Immature natural killer cell (primary cell): ENCODE measurements around the gene TENM3. TPM values are rescaled to one million over a fixed set of nuclear protein-coding genes. Genes with fewer than 3 reads are reported as not detected.
"Not testable (repeated sequence)": the region's sequence is repeated elsewhere in the genome, so short reads cannot be mapped to it uniquely, and the experiment has no call there.

Experiments used
- DNase-seq, 3 donors: peaks; one replicate each; pipeline ENCODE4 v3.0.0; 2022; ENCODE audit warnings: mixed read lengths in 1 of 3
- H3K27ac Mint-ChIP-seq, 6 donors: one replicate each; pipeline ENCODE4 v1.8.0; 2020; ENCODE audit warnings: mixed read lengths in 6 of 6, mild to moderate bottlenecking in 5 of 6, inconsistent platforms in 4 of 6, moderate library complexity in 3 of 6
- H3K27me3 Mint-ChIP-seq, 3 donors: one replicate each; pipeline ENCODE4 v1.8.0; 2020 to 2021; ENCODE audit warnings: low read depth in 3 of 3, mild to moderate bottlenecking in 3 of 3, mixed read lengths in 3 of 3, moderate library complexity in 3 of 3, inconsistent platforms in 1 of 3
- H3K36me3 Mint-ChIP-seq, 3 donors: one replicate each; pipeline ENCODE4 v1.8.0; 2020; ENCODE audit warnings: mixed read lengths in 3 of 3, inconsistent platforms in 2 of 3, mild to moderate bottlenecking in 2 of 3
- H3K4me1 Mint-ChIP-seq, 2 donors: one replicate each; pipeline ENCODE4 v1.8.0; 2020; ENCODE audit warnings: inconsistent platforms in 2 of 2, mild to moderate bottlenecking in 2 of 2, mixed read lengths in 2 of 2, moderate library complexity in 1 of 2
- H3K4me3 Mint-ChIP-seq, 5 donors: one replicate each; pipeline ENCODE4 v1.8.0; 2020; ENCODE audit warnings: mild to moderate bottlenecking in 5 of 5, mixed read lengths in 5 of 5, inconsistent platforms in 3 of 5, moderate library complexity in 3 of 5
- H3K9me3 Mint-ChIP-seq, 6 donors: one replicate each; pipeline ENCODE4 v1.8.0; 2020; ENCODE audit warnings: mild to moderate bottlenecking in 6 of 6, mixed read lengths in 6 of 6, inconsistent platforms in 4 of 6, moderate library complexity in 3 of 6
- polyA plus RNA-seq, 3 donors: library from polyadenylated mRNA; unstranded; fragments of 300-500 nt; fragmentation: Illumina TruSeq; gene quantifications; one replicate each; pipeline ENCODE4 v1.2.3, GENCODE V29; 2021

Gene TENM3
- polyA plus RNA-seq, 3 donors from 2014 or later = not detected

DNA sequence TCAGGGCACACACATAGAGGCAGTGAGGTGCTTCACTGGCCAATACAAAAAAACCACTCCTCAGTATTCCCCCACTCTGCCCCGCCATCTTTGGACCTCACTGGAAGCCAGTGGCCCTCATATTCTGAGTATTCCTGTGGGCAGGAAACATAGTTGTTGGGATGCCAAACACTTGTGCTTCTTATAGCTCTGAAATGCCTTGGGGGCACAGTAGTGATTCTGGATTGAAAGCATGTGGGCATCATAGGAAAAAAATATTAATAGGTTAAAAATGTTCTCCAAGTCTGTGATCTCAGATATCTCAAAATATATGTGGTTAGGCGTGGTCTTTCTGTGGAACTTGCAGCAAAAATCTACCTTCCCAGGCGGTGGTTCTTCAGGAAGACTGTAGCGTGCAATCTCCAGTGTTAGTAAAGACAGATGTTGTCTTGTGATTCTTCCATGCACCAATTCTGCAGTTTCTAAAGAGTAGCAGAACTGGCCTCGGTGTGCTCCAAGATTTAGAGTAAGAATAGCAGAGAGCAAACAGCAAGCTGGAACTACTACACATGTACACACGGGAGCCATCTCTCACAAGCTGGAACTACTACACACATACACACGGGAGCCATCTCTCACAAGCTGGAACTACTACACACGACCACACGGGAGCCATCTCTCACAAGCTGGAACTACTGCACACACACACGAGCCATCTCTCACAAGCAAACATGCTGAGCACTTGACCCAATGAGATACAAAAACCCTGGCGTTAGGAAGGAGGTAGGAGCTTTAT lies 8.0 kb upstream of the TENM3 start:
- Mint-ChIP-seq H3K4me3 (no peak overlapping the region), H3K27ac (no peak overlapping the region), H3K4me1 (no peaks in the 10 kb centered on the region), H3K27me3 (peaks cover 0 to 4% (median 2%) of the 10 kb centered on the region in 3 donors), H3K9me3 (peaks cover 0 to 6% (median 0%) of the 10 kb centered on the region in 6 donors), H3K36me3 (no peaks in the 10 kb centered on the region)
- DNase-seq = no peak

DNA sequence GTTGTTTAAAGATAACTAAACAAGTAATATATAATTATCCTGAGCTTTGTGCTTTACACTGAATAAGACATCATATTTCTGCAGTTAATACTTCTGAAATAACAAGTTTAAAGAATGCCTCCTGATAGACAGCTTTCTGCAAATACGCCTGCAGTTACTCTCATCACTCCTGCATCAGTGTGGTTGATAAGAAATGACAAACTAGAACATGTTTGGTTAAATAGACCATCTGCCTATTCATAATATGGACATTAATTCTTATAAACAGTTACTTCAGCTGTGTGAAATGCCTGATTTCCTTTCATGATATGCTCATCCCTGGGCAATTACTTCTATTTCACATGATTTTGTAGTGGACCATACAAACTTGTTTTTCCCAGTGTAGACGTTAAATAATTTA lies 7.0 kb upstream of the TENM3 start:
- Mint-ChIP-seq H3K9me3 (peaks cover 0 to 6% (median 0%) of the 10 kb centered on the region in 6 donors), H3K27ac (no peak overlapping the region), H3K4me1 (no peaks in the 10 kb centered on the region), H3K27me3 (peaks cover 0 to 4% (median 1%) of the 10 kb centered on the region in 3 donors), H3K36me3 (no peaks in the 10 kb centered on the region), H3K4me3 (no peak overlapping the region)
- DNase-seq = no peak

DNA sequence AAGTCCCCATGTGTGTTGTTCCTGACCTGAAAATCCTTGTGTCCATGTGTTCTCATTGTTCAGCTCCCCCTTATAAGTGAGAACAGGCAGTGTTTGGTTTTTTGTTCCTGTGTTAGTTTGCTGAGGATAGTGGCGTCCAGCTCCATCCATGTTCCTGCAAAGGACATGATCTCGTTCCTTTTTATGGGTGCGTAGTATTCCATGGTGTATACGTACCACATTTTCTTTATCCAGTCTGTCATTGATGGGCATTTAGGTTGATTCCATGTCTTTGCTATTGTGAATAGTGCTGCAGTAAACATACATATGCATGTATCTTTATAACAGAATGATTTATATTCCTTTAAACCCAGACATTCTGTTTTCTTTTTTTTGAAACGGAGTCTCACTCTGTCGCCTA lies 6.2 kb upstream of the TENM3 start:
- not testable (repeated sequence) for H3K27ac Mint-ChIP-seq, H3K36me3 Mint-ChIP-seq, DNase-seq, H3K9me3 Mint-ChIP-seq, H3K4me1 Mint-ChIP-seq, H3K4me3 Mint-ChIP-seq, H3K27me3 Mint-ChIP-seq

DNA sequence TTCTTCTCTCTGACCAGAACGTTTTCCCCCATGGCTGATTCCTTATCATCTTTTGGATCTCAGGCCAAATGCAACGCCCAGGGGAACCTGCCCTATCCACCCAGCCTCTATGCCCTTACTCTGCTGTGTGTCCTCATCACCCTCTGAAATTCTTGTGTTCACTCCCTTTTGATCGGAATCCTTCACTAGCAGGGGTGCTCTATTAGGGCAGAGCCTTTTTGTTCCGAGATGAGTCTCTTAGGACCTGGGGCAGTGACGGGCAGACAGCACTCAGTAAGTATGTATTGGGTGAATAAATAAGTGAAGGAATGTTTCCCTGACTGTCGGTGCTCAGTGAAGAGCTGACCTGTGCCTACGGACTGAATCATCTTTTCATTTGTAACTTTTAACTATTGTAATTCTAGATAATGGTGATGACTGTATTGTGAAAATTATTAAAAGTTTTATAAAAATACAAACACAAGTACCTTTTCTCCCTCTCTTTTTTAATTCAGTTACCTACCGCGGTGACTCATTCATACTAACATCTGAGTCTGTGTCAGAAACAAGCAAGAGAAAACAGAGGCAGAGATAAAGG lies 4.8 kb upstream of the TENM3 start:
- DNase-seq = no peak
- peaks cover 0 to 3% (median 0%) of the 10 kb centered on the region in 3 donors for H3K36me3 Mint-ChIP-seq
- peaks cover 0 to 5% (median 2%) of the 10 kb centered on the region in 3 donors for H3K27me3 Mint-ChIP-seq
- H3K4me1 Mint-ChIP-seq = no peaks in the 10 kb centered on the region
- H3K27ac Mint-ChIP-seq = no peak overlapping the region
- H3K4me3 Mint-ChIP-seq = no peak overlapping the region
- peaks cover 1 to 14% (median 5%) of the 10 kb centered on the region in 6 donors for H3K9me3 Mint-ChIP-seq

DNA sequence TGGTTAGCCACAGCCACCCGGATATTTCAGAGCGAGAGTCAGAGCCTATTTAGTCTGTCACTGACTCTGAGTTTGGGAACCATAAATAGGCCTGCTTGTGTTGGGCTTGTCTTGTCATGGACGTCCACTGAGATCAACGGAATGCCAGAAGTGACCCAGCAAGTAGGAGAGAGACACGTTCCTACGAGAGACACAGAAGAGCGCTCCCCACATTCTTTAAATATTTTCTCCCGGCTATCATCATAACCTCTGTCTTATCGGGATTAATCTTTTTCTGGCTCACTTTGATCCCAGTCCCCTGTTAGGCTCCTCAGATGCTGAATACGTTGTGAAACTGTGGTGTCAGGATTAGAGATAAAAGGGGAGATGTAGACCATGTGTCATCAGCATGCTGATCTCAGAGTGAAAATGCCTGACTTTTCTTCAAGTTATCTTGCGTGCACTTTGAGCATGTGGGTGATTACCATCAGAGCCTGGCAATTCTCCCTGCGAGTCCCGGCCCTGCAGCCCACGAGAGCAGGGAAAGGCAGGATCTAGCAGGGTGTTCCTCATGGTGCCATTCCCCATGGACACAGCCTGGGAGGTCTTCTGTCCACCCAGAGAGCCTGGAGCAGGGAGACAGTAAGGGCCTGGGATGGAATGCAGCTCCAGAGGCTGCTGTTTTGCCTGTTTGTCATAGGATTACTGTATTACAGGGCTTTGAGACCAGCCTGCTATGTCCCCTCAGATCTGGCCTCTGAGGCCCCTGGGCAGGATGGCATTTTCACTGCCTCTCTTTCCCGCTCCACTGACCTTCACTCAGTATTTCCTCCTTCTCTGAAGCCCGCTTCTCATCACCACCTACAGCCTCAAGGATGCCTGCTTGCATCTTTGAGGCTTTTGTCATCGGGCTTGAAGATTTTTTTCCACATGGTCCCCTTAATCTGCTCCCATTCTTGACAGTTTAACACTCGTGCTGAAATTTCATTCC lies 2.8 kb upstream of the TENM3 start:
- H3K36me3 Mint-ChIP-seq = peaks cover 0 to 3% (median 0%) of the 10 kb centered on the region in 3 donors
- H3K27me3 Mint-ChIP-seq = peaks cover 0 to 5% (median 2%) of the 10 kb centered on the region in 3 donors
- no peak overlapping the region for H3K27ac Mint-ChIP-seq
- H3K4me3 Mint-ChIP-seq = no peak overlapping the region
- peaks cover 4 to 26% (median 7%) of the 10 kb centered on the region in 6 donors for H3K9me3 Mint-ChIP-seq
- DNase-seq = no peak
- H3K4me1 Mint-ChIP-seq = no peaks in the 10 kb centered on the region

DNA sequence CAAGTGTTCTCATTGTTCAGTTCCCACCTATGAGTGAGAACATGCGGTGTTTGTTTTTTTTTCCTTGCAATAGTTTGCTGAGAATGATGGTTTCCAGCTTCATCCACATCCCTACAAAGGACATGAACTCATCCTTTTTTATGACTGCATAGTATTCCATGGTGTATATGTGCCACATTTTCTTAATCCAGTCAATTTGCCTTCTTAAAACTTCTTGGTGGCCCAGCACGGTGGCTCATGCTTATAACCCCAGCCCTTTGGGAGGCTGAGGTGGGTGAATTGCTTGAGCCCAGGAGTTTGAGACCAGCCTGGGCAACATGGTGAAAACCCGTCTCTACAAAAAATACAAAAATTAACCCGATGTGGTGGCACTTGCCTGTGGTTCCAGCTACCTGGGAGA lies 942 bp upstream of the TENM3 start:
- not testable (repeated sequence) for DNase-seq, H3K27ac Mint-ChIP-seq, H3K4me3 Mint-ChIP-seq, H3K4me1 Mint-ChIP-seq, H3K36me3 Mint-ChIP-seq, H3K27me3 Mint-ChIP-seq
- H3K9me3 Mint-ChIP-seq = peaks cover 4 to 25% (median 12%) of the 10 kb centered on the region in 6 donors

DNA sequence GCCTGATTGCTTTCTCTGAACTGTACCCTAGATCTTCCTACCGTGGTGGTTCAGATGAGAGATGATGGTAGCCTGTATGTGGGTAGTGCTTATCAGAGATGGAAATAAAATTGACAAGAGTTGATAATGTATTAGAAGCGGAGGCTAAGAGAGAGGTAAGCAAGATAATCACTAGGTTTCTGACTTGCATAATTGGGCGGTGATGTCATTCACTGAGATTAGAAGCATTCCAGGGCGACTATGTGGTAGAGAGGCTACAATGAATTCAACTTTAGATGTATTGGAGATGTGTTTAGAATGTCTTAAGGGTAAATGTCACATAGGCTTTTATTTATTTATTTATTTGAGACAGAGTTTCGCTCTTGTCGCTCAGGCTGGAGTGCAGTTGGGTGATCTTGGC lies 415 bp upstream of the TENM3 start:
- Mint-ChIP-seq H3K9me3 (peaks cover 4 to 27% (median 12%) of the 10 kb centered on the region in 6 donors), H3K4me3 (no peak overlapping the region), H3K36me3 (peaks cover 0 to 8% (median 0%) of the 10 kb centered on the region in 3 donors), H3K27me3 (peaks cover 0 to 6% (median 2%) of the 10 kb centered on the region in 3 donors), H3K4me1 (no peaks in the 10 kb centered on the region), H3K27ac (no peak overlapping the region)
- no peak for DNase-seq

DNA sequence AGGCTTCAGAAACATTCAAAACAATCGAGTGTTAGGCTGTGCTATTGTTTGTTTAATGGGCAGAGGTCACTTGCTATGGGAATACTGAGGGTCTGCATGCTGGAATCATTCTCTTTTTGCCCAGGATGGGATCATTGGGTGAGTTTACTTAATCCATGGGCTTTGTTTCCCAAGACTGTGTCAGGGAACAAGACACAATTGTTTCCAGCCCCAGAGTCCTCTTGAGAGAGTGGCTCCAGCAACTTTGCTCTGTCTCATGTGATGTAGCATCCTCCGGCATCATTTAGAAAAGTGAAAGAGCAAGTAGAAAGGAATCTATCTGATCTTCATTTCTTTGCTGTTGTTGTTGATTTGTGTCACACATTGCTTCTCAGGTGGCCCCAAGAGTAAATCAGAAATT lies 1.8 kb downstream of the TENM3 start:
- H3K4me3 Mint-ChIP-seq = no peak overlapping the region
- no peaks in the 10 kb centered on the region for H3K4me1 Mint-ChIP-seq
- no peak for DNase-seq
- H3K9me3 Mint-ChIP-seq = peaks cover 1 to 30% (median 12%) of the 10 kb centered on the region in 6 donors
- peaks cover 0 to 6% (median 1%) of the 10 kb centered on the region in 3 donors for H3K27me3 Mint-ChIP-seq
- peaks cover 0 to 8% (median 0%) of the 10 kb centered on the region in 3 donors for H3K36me3 Mint-ChIP-seq
- H3K27ac Mint-ChIP-seq = no peak overlapping the region

DNA sequence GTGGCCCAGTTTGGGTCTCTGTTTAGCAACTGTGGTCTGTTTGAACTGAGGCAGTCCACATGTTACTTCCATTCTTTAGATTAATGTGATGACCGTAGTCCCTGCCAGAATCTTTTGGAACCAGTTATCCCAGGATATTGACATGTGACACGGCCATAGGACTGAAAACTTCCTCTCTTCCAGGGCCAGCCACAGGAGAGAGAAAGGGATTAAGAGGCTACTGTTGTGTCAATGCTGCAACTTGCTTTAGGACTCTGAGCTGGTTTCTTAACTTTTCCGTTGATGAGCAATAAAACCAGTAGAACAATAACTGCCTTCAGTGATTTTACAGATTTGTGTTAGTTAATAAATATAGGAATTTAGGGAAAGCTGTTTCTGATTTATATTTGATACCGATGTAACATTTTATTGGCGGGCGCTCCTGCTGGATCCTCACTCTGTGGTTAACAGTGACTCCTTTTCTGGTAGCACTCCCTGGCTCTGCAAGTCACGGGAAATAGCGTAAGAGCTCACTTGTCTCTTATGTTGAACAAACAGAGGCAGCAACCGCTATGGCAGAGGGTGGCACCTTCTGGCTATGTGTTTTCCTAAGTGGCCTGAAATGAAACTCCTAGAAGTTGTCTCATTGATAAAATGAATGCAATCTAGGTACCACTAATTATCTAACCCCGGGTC lies 2.5 kb downstream of the TENM3 start:
- H3K27me3 Mint-ChIP-seq = peaks cover 0 to 6% (median 0%) of the 10 kb centered on the region in 3 donors
- peaks cover 0 to 30% (median 12%) of the 10 kb centered on the region in 6 donors for H3K9me3 Mint-ChIP-seq
- no peaks in the 10 kb centered on the region for H3K4me1 Mint-ChIP-seq
- DNase-seq = no peak
- no peak overlapping the region for H3K4me3 Mint-ChIP-seq
- no peak overlapping the region for H3K27ac Mint-ChIP-seq
- peaks cover 0 to 8% (median 0%) of the 10 kb centered on the region in 3 donors for H3K36me3 Mint-ChIP-seq

DNA sequence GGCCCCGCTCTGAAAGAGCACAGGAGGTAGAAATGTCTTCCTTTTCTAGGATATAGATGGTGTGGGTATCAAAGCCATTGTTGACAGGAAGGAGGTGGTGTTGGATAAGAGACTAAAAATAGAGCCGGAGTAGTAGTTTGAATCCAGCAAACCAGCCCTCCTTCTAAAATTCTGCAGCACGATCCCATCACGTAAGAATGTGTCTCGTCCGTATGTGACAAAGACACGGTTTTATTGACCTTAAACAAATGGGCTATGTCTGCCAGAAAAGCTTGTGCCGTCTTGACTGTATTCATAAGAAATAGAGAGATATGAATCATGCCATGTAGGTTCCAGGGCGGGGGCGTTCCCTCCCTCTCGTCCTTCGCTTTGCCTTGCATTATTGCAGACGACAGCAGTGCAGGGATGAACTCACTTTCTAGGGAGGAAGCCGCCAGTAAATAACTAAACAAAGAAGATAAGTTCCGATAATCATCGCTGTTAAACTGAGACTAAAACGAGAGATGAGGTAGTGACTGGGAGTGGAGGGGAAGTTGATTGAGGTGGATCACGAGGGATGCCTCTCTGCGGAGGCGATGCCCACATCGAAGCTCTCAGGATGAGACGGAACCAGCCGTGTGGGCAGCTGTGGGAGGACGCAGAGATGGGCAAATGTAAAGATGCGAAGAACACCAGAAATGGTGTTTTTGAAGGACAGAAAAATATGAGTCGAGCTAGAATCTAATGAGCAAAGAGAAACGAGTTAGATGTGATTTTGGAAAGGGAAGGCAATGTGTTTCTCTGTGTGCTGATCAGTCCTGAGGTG lies 3.4 kb downstream of the TENM3 start:
- Mint-ChIP-seq H3K4me1 (no peaks in the 10 kb centered on the region), H3K4me3 (no peak overlapping the region), H3K36me3 (peaks cover 0 to 8% (median 0%) of the 10 kb centered on the region in 3 donors), H3K27me3 (peaks cover 0 to 5% (median 0%) of the 10 kb centered on the region in 3 donors), H3K9me3 (peaks cover 0 to 30% (median 12%) of the 10 kb centered on the region in 6 donors), H3K27ac (no peak overlapping the region)
- DNase-seq = no peak

DNA sequence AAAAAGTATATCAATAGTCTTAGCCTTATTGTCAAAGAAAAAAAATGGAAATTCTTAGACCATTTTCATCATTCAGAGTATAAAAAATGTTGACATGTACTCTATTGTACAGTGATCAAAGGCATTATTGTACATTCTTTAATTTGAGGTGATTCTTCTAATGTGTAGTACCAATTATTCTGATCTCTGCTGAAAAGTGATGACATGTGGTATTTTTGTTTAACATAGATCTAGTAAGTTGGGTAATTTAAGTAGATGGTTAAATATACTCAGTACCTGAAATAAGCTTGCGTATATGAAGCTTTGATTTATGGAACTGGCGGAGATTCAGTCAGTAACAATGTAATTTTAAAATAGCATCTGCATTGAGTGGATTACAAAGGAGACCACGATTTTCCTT lies 5.1 kb downstream of the TENM3 start:
- Mint-ChIP-seq H3K27ac (no peak overlapping the region), H3K36me3 (peaks cover 0 to 5% (median 0%) of the 10 kb centered on the region in 3 donors), H3K4me3 (no peak overlapping the region), H3K27me3 (peaks cover 0 to 1% (median 0%) of the 10 kb centered on the region in 3 donors), H3K9me3 (peaks cover 0 to 23% (median 9%) of the 10 kb centered on the region in 6 donors), H3K4me1 (no peaks in the 10 kb centered on the region)
- no peak for DNase-seq

DNA sequence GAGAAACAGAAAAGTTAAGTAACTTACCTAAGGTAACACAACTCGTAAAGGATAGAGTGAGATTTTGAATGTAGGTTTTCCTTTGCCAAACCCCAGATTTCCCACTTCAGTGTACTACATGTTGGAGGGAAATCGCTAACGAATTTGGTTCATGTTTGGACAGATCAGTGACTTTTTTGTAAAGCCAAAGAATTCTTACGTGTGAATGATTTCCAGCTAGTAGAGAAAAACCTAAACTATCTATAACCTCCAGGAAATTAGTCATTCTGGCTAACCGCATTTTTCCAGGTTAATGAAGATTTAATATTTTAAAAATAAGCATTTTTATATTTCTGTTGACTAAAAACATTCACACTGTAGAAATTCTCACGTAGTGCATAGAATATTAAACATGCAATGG lies 7.2 kb downstream of the TENM3 start:
- Mint-ChIP-seq H3K4me3 (no peak overlapping the region), H3K36me3 (peaks cover 0 to 5% (median 0%) of the 10 kb centered on the region in 3 donors), H3K27ac (no peak overlapping the region), H3K9me3 (peaks cover 0 to 10% (median 5%) of the 10 kb centered on the region in 6 donors), H3K4me1 (no peaks in the 10 kb centered on the region), H3K27me3 (peaks cover 0 to 1% (median 0%) of the 10 kb centered on the region in 3 donors)
- no peak for DNase-seq
